Medulla oblongata (tissue), 1 donor: ENCODE data around the gene CAPN5.
"Not testable (repeated sequence)": the region's sequence is repeated elsewhere in the genome, so short reads cannot be mapped to it uniquely, and the experiment has no call there.

ENCODE experiments used
- DNase-seq: peaks from one replicate; pipeline ENCODE4 v3.0.0-alpha.2; 2015; ENCODE audit errors: extremely low spot score

The CAPN5 gene

DNA sequence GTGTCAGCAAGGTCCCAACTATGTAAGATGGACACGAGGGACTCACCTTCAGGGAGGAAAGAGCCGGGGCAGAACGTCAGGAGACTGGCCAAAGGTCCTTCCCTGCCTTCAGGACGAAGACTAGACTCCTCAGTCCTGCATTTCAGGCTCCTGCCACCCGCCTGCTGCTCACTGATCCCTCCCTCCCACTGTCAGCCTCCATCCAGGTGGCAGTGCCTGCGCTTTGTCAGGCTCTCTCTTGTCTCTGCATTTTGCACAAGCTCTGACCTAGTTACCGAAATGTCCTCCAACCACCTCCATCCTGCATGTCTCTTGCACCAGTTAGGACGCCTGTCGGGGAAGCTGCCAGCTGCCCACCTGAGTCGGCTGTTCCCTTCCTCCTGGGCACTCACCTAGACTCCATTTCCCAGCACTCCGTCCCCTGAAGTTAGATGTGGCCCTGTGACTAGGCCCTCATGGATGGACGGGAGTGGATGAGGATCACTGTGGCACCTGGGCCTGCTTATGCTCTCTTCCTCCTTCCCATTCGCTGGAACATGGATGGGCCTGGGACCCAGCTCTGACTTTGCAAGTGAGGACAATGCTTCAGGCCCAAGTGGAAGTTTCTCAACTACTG lies 24.6 kb upstream of the CAPN5 start:
- DNase-seq, result no peak

DNA sequence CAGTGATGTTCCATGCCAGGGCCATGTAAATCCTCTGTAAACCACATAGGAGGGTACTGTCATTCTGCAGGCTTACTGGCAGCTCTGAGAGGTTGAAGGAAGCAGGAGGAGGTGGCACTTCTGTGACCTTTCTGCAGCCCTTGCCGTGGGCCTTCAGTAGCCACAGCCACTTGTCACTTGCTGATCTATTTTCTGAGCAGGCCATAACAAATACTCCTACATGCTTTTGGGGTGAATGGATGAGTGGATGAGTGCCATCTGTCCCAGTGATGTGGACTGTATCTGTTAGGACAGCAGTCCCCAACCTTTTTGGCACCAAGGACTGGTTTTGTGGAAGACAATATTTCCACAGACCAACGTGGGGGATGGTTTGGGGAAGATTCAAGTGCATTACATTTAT lies 22.4 kb upstream of the CAPN5 start:
- no peak for DNase-seq

DNA sequence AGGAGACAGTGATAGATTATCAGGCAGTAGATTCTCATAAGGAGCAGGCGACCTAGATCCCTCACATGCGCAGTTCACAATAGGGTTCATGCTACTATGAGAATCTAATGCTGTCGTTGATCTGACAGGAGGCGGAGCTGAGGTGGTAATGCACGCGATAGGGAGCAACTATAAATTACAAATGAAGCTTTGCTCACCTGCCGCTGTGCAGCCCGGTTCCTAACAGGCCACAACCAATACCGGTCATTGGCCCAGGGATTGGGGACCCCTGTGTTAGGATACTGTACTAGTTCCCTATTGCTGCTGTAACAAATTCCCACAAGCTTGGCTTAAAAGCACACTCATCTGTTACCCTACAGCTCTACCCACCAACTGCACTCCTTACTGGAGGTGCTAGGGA lies 21.9 kb upstream of the CAPN5 start:
- no peak for DNase-seq

DNA sequence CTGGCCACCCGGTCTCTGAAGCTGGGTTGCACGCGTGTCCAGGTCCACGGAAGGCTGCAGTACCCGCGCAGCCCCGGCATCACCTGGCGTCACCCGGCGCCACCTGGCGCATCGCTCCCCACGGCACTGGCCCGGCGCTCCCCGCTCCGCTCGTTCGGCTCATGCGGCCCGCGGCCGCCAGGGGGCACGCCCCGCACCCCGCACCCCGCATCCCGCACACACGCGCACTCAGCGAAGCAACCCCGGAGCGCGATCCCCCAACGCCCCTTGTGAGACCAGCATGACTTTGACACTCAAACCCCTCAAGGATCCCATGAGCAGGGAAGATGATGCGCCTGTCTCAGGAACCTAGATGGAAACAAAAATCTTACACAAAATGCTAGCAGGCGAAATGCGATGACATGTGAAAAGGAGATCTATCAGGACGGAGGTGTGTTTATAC lies 20.7 kb upstream of the CAPN5 start:
- no peak for DNase-seq

DNA sequence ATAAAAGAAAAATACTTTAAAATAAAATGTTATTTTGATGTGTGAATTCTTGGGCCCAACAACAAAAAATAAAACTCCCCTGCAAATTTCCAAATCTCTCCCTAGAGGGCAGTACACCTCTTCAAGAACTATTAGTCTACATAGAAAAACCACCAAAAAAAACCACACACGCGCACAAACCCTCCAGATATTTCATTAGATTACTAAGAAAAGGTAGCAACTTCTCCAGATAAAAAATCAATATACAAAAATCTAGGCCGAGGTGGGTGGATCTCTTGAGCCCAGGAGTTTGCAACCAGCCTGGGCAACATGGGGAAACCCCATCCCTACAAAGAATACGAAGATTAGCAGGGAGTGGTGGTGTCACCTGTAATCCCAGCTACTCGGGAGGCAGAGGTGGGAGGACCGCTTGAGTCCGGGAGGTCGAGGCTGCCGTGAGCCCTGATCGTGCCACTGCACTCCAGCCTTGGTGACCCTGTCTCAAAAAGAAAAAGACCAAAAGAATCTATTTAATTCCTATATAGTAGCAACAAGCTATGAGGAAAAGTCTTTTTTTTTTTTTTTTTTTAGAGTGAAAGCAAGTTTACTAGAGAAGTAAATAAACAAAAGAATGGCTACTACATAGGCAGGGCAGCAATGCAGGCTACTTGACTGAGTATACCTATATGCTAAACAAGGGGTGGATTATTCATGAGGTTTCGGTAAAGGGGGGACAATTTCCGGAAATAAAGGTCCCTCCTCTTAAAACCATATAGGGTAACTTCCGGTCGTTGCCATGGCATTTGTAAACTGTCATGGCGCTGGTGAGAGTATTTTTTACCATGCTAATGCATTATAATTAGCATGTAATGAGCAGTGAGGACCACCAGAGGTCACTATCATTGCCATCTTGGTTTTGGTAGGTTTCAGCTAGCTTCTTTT lies 19.5 kb upstream of the CAPN5 start:
- DNase-seq, result peak; percentile 96

DNA sequence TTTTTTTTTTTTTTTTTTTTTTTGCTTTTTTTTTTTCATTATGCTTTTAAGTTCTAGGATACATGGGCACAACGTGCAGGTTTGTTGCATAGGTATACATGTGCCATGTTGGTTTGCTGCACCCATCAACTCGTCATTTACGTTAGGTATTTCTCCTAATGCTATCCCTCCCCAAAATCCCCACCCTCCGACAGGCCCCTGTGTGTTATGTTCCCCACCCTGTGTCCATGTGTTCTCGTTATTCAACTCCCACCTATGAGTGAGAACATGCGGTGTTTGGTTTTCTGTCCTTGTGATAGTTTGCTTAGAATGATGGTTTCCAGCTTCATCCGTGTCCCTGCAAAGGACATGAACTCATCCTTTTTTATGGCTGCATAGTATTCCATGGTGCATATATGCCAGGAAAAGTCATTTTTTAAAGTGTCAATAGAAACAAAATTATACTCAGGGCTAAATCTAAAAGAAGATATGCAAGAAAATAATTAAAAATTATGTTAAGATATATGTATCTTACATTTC lies 18.8 kb upstream of the CAPN5 start:
- DNase-seq, result not testable (repeated sequence)

DNA sequence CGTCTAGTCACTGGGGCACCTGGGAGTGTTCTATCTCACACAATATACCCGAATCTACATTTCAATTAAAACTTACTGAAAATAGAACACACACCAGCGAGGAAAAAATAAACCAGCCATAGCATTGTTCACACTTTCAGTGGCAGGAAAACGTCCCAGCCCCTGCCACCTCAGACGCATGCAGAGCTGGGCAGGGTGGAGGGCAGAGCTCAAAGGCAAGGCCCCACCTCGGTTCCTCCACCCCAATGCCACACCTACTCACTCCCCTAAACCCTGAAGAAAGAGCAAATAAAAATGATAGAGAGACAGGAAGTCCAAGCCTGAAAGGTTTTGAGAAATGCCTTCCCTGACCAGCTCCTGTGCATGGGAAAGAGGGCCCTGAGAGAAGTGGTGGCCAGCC lies 17.7 kb upstream of the CAPN5 start:
- no peak for DNase-seq

DNA sequence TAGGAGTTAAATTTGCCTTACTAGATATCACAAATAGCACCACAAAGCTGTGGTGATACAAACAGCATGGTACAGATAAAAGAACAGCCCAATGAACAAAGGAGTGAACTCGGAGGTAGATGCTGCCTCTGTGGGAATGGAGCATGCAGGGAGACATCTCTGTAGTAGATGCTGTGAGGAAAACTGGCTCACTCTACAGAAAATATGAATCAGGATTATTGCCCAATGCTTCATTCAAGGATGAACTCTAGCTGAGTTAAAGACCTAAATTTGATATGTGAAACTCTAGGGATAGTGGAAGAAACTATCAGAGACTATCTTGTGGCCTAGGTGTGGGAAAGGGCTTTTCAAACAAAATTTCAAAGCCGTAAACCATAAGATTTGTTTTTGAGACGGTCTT lies 15.3 kb upstream of the CAPN5 start:
- no peak for DNase-seq

DNA sequence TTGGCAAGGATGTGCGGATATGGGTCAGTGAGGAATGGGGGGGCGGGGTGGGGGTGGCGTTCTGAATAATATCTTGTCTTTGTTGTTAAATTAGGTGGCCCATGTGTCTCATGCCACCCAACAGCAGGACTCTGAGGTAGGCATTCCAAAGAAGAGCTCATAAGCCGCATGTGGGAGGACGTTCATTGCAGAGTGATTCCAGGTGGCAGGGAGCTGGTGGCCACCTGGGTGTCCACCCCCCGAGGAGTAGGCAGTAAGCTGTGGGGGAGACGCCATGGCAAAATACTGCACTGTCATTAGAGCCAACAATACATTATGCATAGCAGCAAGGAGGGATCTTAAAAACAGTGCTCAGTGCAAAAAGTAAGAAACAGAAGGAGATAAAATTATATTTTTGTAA lies 14.3 kb upstream of the CAPN5 start:
- no peak for DNase-seq

DNA sequence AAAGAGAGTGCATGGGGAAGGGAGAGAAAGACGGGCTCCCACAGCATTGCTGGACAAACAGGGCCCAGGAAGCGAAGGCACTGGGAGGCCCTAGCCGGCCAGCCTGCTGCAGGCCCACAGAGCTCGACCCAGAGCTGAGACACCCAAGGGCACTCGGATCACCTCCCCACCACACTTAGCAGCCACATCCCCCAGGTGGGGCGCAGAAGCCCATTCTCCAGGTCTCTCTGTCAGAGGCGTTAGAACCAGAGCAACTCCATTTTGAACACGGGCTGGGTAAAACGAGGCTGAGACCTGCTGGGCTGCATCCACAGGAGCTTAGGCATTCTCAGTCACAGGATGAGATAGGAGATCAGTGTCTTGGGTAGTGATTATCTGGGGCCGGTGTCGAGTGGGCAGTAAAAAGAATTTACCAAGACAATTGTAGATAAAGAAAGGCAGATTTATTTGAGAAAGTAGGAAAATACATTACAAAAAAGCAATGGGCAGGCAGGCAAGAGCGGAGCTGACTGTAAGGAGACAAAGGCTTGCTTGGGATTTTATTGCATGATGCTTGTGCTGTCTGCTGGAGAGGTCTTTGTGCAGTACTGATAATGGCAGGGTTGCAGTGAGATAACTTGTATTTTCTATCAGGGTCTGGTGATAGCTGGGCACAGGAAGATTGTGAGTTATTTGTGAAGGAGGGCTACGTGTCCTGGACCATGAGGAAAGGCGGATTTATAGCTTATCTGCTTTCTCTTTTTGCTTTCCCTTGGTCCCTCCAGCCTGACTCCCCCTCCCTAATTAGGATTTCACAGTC lies 13.4 kb upstream of the CAPN5 start:
- no peak for DNase-seq

DNA sequence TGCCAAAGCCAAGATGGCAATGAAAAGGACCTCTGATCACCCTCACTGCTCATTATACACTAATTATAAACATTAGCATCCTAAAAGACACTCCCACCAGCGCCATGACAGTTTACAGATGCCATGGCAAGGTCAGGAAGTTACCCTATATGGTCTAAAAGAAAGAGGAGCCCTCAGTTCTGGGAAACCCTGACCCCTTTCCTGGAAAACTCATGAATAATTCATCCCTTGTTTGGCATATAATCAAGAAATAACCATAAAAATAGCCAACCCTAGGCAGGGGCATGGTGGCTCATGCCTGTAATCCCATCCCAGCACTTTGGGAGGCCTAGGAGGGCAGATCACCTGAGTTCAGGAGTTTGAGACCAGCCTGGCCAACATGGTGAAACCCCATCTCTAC lies 12.7 kb upstream of the CAPN5 start:
- no peak for DNase-seq

DNA sequence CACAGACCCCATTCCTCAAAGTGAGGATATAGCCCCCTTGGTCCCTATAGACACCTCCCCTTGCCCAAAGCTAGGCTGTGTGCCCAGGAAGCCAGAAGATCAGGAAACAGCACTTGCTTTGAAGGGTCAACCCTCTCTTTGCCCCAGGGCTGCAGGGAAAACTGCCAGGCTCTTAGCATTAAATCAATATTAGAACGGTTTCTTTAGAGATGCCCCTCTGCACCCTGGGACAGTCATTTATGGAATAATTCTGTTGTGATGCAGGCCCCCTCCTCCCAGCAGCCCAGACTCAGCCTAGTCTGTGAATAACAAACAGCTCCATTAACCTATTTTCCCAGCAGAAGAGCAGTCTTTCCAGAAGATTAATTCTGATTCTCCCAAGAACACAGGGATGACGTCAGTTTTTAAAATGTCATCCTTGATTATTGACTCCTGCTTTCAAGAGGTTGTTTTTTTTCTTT lies 11.6 kb upstream of the CAPN5 start:
- no peak for DNase-seq

DNA sequence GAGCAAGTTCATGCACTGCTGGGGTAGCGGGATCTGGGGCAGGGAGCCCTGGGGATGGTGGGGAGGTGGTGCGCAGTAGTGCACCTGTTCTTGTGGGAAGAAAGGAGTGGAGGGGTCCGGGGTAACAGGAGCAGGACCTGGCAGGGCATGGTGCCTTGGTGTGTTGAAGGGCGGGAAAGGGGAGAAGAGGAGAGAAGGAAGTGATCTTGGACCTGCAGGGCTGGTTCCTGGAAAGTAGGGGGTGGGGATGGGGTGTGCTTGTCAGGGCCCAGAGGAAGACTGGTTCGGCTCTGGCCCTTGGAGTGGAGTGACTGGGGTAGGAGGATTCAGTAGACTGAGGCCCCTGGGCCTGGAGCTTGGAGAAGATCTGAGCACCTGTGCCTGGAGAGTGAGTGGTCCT lies 10.9 kb upstream of the CAPN5 start:
- DNase-seq, result no peak

DNA sequence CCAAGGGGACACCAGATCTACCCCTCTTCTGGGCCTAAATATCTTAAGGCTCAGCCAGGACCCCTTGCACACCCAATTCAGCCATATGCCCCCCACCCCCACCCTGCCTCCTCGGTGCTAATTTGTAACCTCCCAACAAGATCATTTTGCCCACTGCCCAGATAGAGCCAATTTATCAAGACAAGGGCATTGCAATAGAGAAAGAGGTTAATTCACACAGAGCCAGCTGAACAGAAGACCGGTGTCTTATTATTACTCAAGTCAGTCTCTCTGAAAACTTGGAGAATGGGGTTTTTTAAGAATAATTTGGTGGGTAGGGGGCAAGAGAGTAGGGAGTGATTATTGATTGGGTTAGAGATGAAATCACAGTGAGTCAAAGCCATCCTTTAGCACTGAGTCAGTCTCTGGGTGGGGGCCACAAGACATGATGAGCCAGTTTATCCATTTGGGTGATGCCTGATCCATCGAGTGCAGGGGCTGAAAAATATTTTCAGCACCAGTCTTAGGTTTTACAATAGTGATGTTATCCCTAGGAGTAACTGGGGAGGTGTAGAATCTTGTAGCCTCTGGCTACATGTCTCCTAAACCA lies 9.9 kb upstream of the CAPN5 start:
- no peak for DNase-seq

DNA sequence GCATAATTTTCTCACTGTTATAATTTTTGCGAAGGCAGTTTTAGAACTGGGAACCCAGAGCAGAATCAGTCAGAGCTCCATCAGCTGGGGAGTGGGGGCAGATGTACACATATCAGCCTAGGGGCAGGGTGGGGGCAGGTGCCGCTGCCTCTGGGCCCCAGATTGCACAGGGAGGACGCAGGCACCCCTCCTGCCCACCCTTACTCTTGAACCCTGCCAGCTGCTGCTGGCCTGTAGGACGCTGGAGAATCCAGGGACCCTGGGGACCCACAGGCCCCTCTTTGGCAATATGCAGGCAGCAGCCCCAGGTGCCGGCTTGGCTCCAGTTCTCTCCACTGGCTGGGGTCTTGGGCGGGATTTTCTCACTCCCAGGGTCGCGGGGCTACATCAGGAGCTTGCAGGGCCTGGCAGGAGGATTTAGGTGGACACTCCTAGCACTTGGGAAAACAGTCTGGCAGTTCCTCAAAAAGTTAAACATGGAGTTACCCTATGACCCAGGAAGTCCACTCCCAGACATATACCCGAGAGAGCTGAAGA lies 8.8 kb upstream of the CAPN5 start:
- DNase-seq, result no peak

DNA sequence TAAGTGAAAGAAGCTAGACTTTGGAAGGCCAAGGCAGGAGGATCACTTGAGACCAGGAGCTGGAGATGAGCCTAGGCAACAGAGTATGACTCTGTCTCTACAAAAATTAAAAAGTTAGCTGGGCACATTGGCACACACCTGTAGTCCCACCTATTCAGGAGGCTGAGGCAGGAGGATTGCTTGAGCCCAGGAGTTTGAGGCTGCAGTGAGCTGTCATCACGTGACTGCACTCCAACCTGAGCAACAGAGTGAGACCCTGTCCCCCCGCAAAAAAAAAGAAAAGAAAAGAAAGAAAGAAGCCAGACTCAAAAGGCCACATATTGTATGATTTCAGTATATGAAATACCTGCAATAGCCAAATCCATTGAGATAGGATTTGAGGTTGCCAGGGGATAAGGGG lies 7.9 kb upstream of the CAPN5 start:
- DNase-seq, result no peak

DNA sequence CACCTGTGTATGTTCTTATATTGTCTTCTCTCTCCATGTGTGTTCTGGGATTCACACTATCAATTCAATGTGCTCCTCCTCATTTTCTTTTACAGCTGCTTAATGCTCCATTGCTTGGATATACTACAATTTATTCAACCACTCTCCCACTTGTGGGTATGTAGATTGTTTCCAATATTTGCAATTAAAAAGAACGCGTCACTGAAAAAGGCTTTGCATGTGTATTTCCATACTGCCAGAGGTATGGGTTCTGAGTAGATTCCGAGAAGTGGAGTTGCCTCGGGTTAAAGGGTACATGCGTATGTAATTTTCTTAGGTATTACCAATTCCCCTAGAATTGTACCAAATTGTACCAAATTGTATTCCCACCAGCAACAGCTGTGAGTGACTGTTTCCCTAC lies 7.0 kb upstream of the CAPN5 start:
- no peak for DNase-seq

DNA sequence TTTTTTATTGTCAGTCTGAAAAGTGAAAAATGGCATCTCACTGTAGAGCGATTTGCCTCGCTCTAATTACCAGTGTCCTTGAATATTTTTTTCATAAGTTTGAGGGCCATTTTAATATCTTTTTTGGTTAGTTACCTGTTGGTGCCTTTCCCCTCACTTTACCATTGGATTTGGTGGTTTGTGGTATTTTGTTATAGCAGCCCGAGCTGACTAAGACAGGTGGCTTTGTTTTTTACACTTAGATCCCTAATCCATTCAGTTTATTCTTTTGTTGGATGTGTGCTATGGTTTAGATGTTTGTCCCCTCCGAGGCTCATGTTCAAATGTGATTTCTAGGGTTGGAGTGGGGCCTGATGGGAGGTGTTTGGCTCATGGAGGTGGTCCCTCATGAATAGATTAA lies 6.5 kb upstream of the CAPN5 start:
- no peak for DNase-seq

DNA sequence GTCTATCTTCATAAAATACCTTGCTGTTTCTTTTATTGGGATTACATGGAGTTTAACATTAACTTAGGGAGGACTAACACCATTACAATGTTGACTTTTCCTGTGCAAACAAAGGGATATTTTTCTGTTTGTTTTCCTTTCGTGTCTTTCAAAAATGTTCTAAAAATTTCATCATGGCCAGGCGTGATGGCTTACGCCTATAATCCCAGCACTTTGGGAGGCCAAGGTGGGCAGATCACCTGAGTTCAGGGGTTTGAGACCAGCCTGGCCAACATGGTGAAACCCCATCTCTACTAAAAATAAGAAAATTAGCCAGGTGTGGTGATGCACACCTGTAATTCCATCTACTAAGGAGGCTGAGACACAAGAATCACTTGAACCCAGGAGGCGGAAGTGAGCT lies 5.5 kb upstream of the CAPN5 start:
- not testable (repeated sequence) for DNase-seq

DNA sequence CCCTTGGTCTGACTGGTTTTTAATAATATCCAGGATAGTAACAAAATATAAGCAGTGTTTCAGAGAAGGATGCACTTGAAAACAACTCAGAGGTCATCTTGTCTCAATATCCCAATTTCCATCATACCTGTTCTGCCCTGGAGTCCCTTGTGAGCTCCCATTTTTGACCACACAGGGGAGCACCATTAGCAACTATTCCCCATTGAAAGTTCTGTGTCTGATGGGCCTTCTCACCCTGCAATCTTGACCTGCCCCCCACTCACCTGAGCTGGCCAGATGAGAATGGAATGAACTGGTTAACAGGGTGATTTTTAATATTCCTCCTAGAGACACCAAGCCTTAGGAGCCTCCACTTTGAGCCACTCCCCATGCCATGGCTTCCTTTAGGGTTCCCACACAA lies 3.8 kb upstream of the CAPN5 start:
- DNase-seq, result no peak

DNA sequence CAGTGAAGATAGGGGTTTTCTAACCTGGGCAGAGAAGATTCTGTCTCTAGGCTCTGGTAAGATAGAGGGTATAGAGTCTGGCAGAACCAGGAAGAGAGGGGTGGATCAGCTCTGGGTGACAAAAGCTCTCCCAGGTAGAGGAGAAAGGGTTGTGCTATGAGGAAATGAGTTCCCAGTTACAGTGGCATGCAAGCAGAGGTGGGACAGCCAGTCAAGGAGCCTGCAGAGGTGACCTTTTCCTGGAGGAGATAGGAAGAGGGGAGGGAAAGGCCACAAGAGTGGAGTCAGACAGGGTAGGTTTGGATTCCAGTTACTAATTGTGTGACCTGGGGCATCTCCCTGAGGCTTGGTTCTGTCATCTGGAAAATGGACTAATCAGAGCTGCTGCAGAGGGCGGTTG lies 3.4 kb upstream of the CAPN5 start:
- DNase-seq, result no peak

DNA sequence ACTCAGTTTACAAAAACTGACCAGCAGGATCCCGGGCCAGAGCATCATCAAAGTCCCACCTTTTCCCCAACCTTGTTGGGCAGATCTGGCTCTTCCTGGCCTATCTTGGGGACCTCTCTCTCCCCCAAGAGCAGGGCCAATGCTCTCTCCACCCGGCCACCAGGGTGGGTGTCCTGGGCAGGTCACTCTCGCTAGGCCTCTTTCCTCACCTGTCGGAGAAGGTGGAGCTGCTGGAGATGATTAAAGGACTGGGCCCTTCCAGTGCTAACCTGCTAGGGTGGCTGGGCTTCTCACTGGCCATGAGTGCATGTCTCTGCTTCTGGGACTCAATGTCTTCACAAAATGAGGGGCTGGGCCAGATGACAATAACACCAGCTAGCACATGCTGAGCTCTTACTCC lies 2.9 kb upstream of the CAPN5 start:
- no peak for DNase-seq
